Erythroblast (primary cell): ENCODE data around the gene PTPRD.
"Not testable (repeated sequence)": the region's sequence is repeated elsewhere in the genome, so short reads cannot be mapped to it uniquely, and the experiment has no call there.

Experiments used
- GATA1 ChIP-seq: IDR thresholded peaks from 2 replicates; pipeline ENCODE4 v1.6.1; 2011; ENCODE audit warnings: low read depth, mild to moderate bottlenecking, control low read depth, low read length, moderate library complexity
- POLR2A ChIP-seq: IDR thresholded peaks from 2 replicates; pipeline ENCODE4 v1.6.1; 2011; ENCODE audit warnings: mild to moderate bottlenecking, low read length

DNA sequence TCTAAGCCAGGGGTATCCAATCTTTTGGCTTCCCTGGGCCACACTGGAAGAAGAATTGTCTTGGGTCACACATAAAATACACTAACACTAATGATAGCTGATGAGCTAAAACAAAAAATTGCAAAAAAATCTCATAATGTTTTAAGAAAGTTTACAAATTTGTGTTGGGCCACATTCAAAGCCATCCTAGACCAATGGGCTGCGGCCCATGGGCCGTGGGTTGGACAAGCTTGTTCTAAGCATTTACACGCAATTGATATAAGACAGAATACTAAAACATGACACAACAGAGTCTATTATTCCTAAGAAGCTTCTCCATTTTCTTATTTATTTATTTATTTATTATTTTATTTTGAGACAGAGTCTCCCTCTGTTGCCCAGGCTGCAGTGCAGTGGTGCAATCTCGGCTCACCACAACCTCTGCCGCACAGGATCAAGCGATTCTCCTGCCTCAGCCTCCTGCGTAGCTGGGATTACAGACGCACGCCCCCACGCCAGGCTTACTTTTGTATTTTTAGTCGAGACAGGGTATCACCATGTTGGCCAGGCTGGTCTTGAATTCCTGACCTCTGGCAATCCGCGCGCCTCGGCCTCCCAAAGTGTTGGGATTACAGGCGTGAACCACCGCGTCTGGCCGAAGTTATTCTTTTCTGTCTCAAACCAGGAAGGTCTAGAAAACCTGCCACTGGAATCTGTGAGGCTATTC lies 1692.2 kb downstream of the PTPRD start:
- not testable (repeated sequence) for TF ChIP-seq POLR2A, GATA1
